ENCODE results near the gene PYROXD2.

PYROXD2 gene

GRCh38 chr10:98433881-98434732, 19.1 kb upstream of the PYROXD2 start:
- no peak for DNase-seq (ENCODE audit: low spot score)

GRCh38 chr10:98433371-98433770, 18.4 kb upstream of the PYROXD2 start:
- DNase-seq (ENCODE audit: low spot score) = no peak

GRCh38 chr10:98432330-98432729, 17.3 kb upstream of the PYROXD2 start:
- no peak for DNase-seq (ENCODE audit: low spot score)

GRCh38 chr10:98431016-98431415, 16.0 kb upstream of the PYROXD2 start:
- no peak for DNase-seq (ENCODE audit: low spot score)

GRCh38 chr10:98430427-98430826, 15.4 kb upstream of the PYROXD2 start:
- no peak for DNase-seq (ENCODE audit: low spot score)

GRCh38 chr10:98429320-98430072, 14.5 kb upstream of the PYROXD2 start:
- no peak for DNase-seq (ENCODE audit: low spot score)

- DNase-seq (ENCODE audit: low spot score) = no peak
Measured at GRCh38 chr10:98427011-98427515, 12.1 kb upstream of the PYROXD2 start.

- peak; percentile 82 for DNase-seq (ENCODE audit: low spot score)
Measured at GRCh38 chr10:98425511-98426352, 10.8 kb upstream of the PYROXD2 start.

- no peak for DNase-seq (ENCODE audit: low spot score)
Measured at GRCh38 chr10:98424295-98425254, 9.6 kb upstream of the PYROXD2 start.

- peak; percentile 78 for DNase-seq (ENCODE audit: low spot score)
Measured at GRCh38 chr10:98423691-98424120, 8.7 kb upstream of the PYROXD2 start.

GRCh38 chr10:98422182-98422581, 7.2 kb upstream of the PYROXD2 start:
- no peak for DNase-seq (ENCODE audit: low spot score)

- no peak for DNase-seq (ENCODE audit: low spot score)
Measured at GRCh38 chr10:98420786-98421185, 5.8 kb upstream of the PYROXD2 start.

- no peak for DNase-seq (ENCODE audit: low spot score)
Measured at GRCh38 chr10:98419469-98420261, 4.7 kb upstream of the PYROXD2 start.

GRCh38 chr10:98418665-98419468, 3.9 kb upstream of the PYROXD2 start:
- no peak for DNase-seq (ENCODE audit: low spot score)

GRCh38 chr10:98417973-98418664, 3.1 kb upstream of the PYROXD2 start:
- DNase-seq (ENCODE audit: low spot score) = no peak

GRCh38 chr10:98417481-98417959, 2.5 kb upstream of the PYROXD2 start:
- no peak for DNase-seq (ENCODE audit: low spot score)

GRCh38 chr10:98416606-98417388, 1.8 kb upstream of the PYROXD2 start:
- DNase-seq (ENCODE audit: low spot score) = no peak

GRCh38 chr10:98415731-98416119, 743 bp upstream of the PYROXD2 start:
- no peak for DNase-seq (ENCODE audit: low spot score)
